A549 treated with AZD9567 at 1 μM for 4 hours (cell line): ENCODE data around the gene CCT7. TPM values are rescaled to one million over a fixed set of nuclear protein-coding genes. Genes with fewer than 3 reads are reported as not detected.

Experiments used
- total RNA-seq: library from RNA; stranded (reverse); fragments of 200-300 nt; extraction: Qiagen RNA extraction; gene quantifications from 5 replicates; pipeline ENCODE4 v1.2.3, GENCODE V29; 2022; ENCODE audit not compliant: insufficient read depth

The CCT7 gene
- total RNA-seq = 548 to 986 TPM (median 590 TPM) in 5 replicates

GRCh38 chr2:73233932-73234832 lies at the start of gene CCT7:
Gene CCT7, plus strand, starts transcription at chr2:73234308. Its CDS starts 71 bp downstream, at chr2:73234379.

GRCh38 chr2:73202156-73203054 lies 31.7 kb upstream of the CCT7 start, which contains the start of gene NOTO:
Gene NOTO, plus strand, starts transcription at chr2:73202574. Its CDS starts 93 bp downstream, at chr2:73202667.

GRCh38 chr2:73214120-73215035 lies 19.7 kb upstream of the CCT7 start, which contains the start of gene SMYD5:
Gene SMYD5, plus strand, starts transcription at chr2:73214245. Its CDS starts 22 bp downstream, at chr2:73214267.

GRCh38 chr2:73233154-73233931 lies 765 bp upstream of the CCT7 start, which contains the start of gene PRADC1:
Gene PRADC1, minus strand, starts transcription at chr2:73233239. Its CDS starts 79 bp downstream, at chr2:73233160.

GRCh38 chr2:73284296-73285158 lies 50.4 kb downstream of the CCT7 start, which contains the start of gene FBXO41:
Gene FBXO41, minus strand, starts transcription at chr2:73284478. Its CDS starts 14,848 bp downstream, at chr2:73269630.

GRCh38 chr2:73293534-73294171 lies 59.5 kb downstream of the CCT7 start, which contains the start of gene EGR4:
Gene EGR4, minus strand, starts transcription at chr2:73293548. Its CDS starts 231 bp downstream, at chr2:73293317.

Other genes starting within 250 kb of the CCT7 start
- 8.0 to 14.7 TPM (median 14.0 TPM) in 5 replicates for gene SFXN5, start 162.6 kb upstream of the CCT7 start, total RNA-seq
- 27.9 to 33.9 TPM (median 32.6 TPM) in 5 replicates for gene RAB11FIP5, start 121.4 kb upstream of the CCT7 start, total RNA-seq
- 0.02 to 0.05 TPM in 2 of 5 replicates, not detected in the others for gene NOTO, start 31.7 kb upstream of the CCT7 start, total RNA-seq
- gene SMYD5, start 20.1 kb upstream of the CCT7 start, total RNA-seq = 44.3 to 52.5 TPM (median 50.0 TPM) in 5 replicates
- gene PRADC1, start 1.1 kb upstream of the CCT7 start, total RNA-seq = 15.7 to 27.3 TPM (median 26.9 TPM) in 5 replicates
- 3.5 to 5.5 TPM (median 4.8 TPM) in 5 replicates for gene FBXO41, start 50.2 kb downstream of the CCT7 start, total RNA-seq
- 0.20 to 0.40 TPM (median 0.33 TPM) in 4 of 5 replicates, not detected in the other for gene EGR4, start 59.2 kb downstream of the CCT7 start, total RNA-seq
- gene ALMS1, start 151.5 kb downstream of the CCT7 start, total RNA-seq = 9.1 to 16.7 TPM (median 9.2 TPM) in 5 replicates